Dermis microvascular lymphatic vessel endothelial cell (primary cell): Measurements from ENCODE around the gene DMRT1. TPM values are rescaled to one million over a fixed set of nuclear protein-coding genes. Genes with fewer than 3 reads are reported as not detected.

Experiments
- DNase-seq, 2 donors: peaks; one replicate each; pipeline versions ENCODE4 v3.0.0 to v3.0.0-alpha.2; 2010; ENCODE audit warnings: low read depth in 2 of 2
- total RNA-seq: library from RNA; depleted of rRNA; stranded (reverse); fragments of >200 nt; gene quantifications from 2 replicates; pipeline ENCODE4 v1.2.1, GENCODE V29; 2014

DMRT1 gene
- total RNA-seq, 1 donor from 2014 or later = under 0.01 TPM

GRCh38 chr9:970151-970996, 128.9 kb downstream of the DMRT1 start:
- no peak for DNase-seq

GRCh38 chr9:971901-972500, 130.5 kb downstream of the DMRT1 start:
- DNase-seq = no peak

GRCh38 chr9:972501-973294, 131.2 kb downstream of the DMRT1 start:
- no peak for DNase-seq

GRCh38 chr9:973295-973834, 131.9 kb downstream of the DMRT1 start:
- DNase-seq = no peak

GRCh38 chr9:974031-974995, 132.8 kb downstream of the DMRT1 start:
- no peak for DNase-seq

GRCh38 chr9:974996-975739, 133.7 kb downstream of the DMRT1 start:
- DNase-seq = no peak

- DNase-seq = no peak
Measured at GRCh38 chr9:975740-976257, 134.3 kb downstream of the DMRT1 start.

- DNase-seq = no peak
Measured at GRCh38 chr9:976258-976942, 134.9 kb downstream of the DMRT1 start, which contains the start of gene DMRT3. Gene DMRT3 (plus strand): TSS chr9:976655. CDS start chr9:977002, 347 bp downstream.

GRCh38 chr9:976943-977837, 135.7 kb downstream of the DMRT1 start:
- DNase-seq = no peak

GRCh38 chr9:977838-978830, 136.6 kb downstream of the DMRT1 start:
- DNase-seq = no peak

- DNase-seq = no peak
Measured at GRCh38 chr9:979983-980382, 138.5 kb downstream of the DMRT1 start.

GRCh38 chr9:980640-981039, 139.1 kb downstream of the DMRT1 start:
- DNase-seq = no peak

- no peak for DNase-seq
Measured at GRCh38 chr9:981491-981898, 140.0 kb downstream of the DMRT1 start.

- no peak for DNase-seq
Measured at GRCh38 chr9:982394-983230, 141.1 kb downstream of the DMRT1 start.

GRCh38 chr9:994005-994404, 152.5 kb downstream of the DMRT1 start:
- no peak for DNase-seq

GRCh38 chr9:995192-995591, 153.7 kb downstream of the DMRT1 start:
- DNase-seq = no peak
